Left ventricle myocardium inferior (tissue), 1 donor: Measurements from ENCODE around the gene WDR17. TPM values are rescaled to one million over a fixed set of nuclear protein-coding genes. Genes with fewer than 3 reads are reported as not detected.

ENCODE experiments used
- DNase-seq: peaks from one replicate; pipeline ENCODE4 v3.0.0-alpha.2; 2020
- H3K27ac ChIP-seq: fragments of 200-600 bp; replicated peaks from 2 replicates; pipeline ENCODE4 v1.8.0; 2021
- H3K27me3 ChIP-seq: fragments of 200-600 bp; 2 replicates; pipeline ENCODE4 v1.8.0; 2021; ENCODE audit warnings: low read depth
- H3K36me3 ChIP-seq: fragments of 200-600 bp; 2 replicates; pipeline ENCODE4 v1.8.0; 2021
- H3K4me1 ChIP-seq: fragments of 200-600 bp; 2 replicates; pipeline ENCODE4 v1.8.0; 2021
- H3K4me3 ChIP-seq: fragments of 200-600 bp; 2 replicates; pipeline ENCODE4 v1.8.0; 2021; ENCODE audit warnings: mild to moderate bottlenecking, moderate library complexity
- H3K9me3 ChIP-seq: fragments of 200-600 bp; replicated peaks from 2 replicates; pipeline ENCODE4 v1.8.0; 2021
- CTCF ChIP-seq: fragments of 200-600 bp; IDR thresholded peaks from 2 replicates; pipeline ENCODE4 v1.8.0; 2021; ENCODE audit warnings: antibody characterized with exemption, mild to moderate bottlenecking, borderline replicate concordance
- intact Hi-C: fragments of 100-400 bp; cut with micrococcal nuclease; formaldehyde crosslinking; loops from one replicate; pipeline ENCODE4 v1.11.0; 2022
- total RNA-seq: library from RNA; stranded (reverse); fragmentation: NEBNext Ultra II Directional; extraction: Animal tissue kit (Norgen Biotek cat#: 25700); gene quantifications from one replicate; pipeline ENCODE4 v1.2.1, GENCODE V29; 2021
- donor health status: DM: no; HTN: yes; CAD: no; lungs with severe emphysema.

Gene WDR17
- total RNA-seq, 1 donor from 2014 or later = 0.38 TPM

- no peaks in the 10 kb centered on the region for H3K9me3 ChIP-seq
- H3K4me1 ChIP-seq = no peaks in the 10 kb centered on the region
- H3K4me3 ChIP-seq = no peak overlapping the region
- DNase-seq = no peak
- TF ChIP-seq CTCF = no peak
- H3K27ac ChIP-seq = no peak overlapping the region
- H3K27me3 ChIP-seq = no peaks in the 10 kb centered on the region
- no peaks in the 10 kb centered on the region for H3K36me3 ChIP-seq
- intact Hi-C loops = loop anchor here (10.0 kb wide), 1 partner anchor 118 kb away; no protein-coding TSS in a partner anchor
Observed at GRCh38 chr4:176156656-176157055, 91.0 kb downstream of the WDR17 start.

- no peak for TF ChIP-seq CTCF
- intact Hi-C loops = no loop called here
- no peak overlapping the region for H3K4me3 ChIP-seq
Observed at GRCh38 chr4:176163041-176163440, 97.4 kb downstream of the WDR17 start.

GRCh38 chr4:176185051-176185450 is 119.4 kb downstream of the WDR17 start:
- no peak overlapping the region for H3K4me3 ChIP-seq
- no peaks in the 10 kb centered on the region for H3K27me3 ChIP-seq
- H3K4me1 ChIP-seq = no peaks in the 10 kb centered on the region
- no peak for TF ChIP-seq CTCF
- no peaks in the 10 kb centered on the region for H3K9me3 ChIP-seq
- DNase-seq = no peak
- H3K36me3 ChIP-seq = no peaks in the 10 kb centered on the region
- intact Hi-C loops = no loop called here
- H3K27ac ChIP-seq = no peak overlapping the region

More at GRCh38 chr4:176163041-176163440, 97.4 kb downstream of the WDR17 start:
- H3K36me3 ChIP-seq = no peaks in the 10 kb centered on the region
- no peak overlapping the region for H3K27ac ChIP-seq
- no peaks in the 10 kb centered on the region for H3K4me1 ChIP-seq
- DNase-seq = no peak
- no peaks in the 10 kb centered on the region for H3K9me3 ChIP-seq
- no peaks in the 10 kb centered on the region for H3K27me3 ChIP-seq

- intact Hi-C loops = no loop called here
- Histone ChIP-seq H3K27me3 (no peaks in the 10 kb centered on the region), H3K36me3 (no peaks in the 10 kb centered on the region), H3K27ac (no peak overlapping the region), H3K4me1 (no peaks in the 10 kb centered on the region), H3K9me3 (no peaks in the 10 kb centered on the region), H3K4me3 (no peak overlapping the region)
- DNase-seq = no peak
- no peak for TF ChIP-seq CTCF
Observed at GRCh38 chr4:176186067-176186466, 120.4 kb downstream of the WDR17 start.

DNA sequence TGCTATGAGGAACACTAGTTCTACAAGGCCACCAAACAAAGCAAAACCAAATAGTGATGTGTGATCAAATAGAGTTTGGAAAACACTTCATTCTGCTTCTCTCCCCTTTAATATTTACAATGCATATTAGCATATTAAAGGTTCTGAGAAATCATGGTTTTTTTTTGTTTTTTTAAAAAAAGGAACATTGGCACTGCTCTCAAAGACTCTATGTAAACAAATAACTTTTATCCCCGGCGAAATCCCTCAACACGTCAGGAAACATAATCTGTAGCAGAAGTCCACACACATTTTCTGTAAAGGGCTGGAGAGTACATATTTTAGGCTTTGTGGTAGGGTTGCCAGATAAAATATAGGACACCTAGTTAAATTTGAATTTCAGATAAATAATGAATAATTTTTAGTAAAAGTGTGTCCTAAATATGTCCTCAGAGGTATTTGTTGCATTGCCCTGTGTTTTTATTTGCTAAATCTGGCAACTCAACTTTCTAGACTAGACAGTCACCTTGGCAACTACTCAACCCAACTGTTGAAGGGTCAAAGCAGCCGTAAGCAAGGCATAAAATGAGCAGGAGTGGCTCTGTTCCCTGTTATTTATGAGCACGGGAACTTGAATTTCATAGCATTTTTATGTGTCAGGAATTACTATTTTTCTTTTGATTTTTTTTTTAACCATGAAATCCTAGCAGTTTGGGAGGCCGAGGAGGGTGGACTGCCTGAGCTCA is 121.2 kb downstream of the WDR17 start:
- DNase-seq = no peak
- Histone ChIP-seq H3K4me1 (no peaks in the 10 kb centered on the region), H3K9me3 (no peaks in the 10 kb centered on the region), H3K27ac (no peak overlapping the region), H3K36me3 (no peaks in the 10 kb centered on the region), H3K27me3 (no peaks in the 10 kb centered on the region), H3K4me3 (no peak overlapping the region)
- intact Hi-C loops = no loop called here
- no peak for TF ChIP-seq CTCF
